A549 treated with GW870086 at 1 μM for 4 hours (cell line): ENCODE results near the gene ABCA3. TPM values are rescaled to one million over a fixed set of nuclear protein-coding genes. Genes with fewer than 3 reads are reported as not detected.

ENCODE experiments used
- total RNA-seq: library from RNA; stranded (reverse); fragments of 200-300 nt; extraction: Qiagen RNA extraction; gene quantifications from 5 replicates; pipeline ENCODE4 v1.2.3, GENCODE V29; 2022; ENCODE audit warnings: low read depth

The ABCA3 gene
- total RNA-seq = 15.9 to 20.5 TPM (median 20.2 TPM) in 5 replicates

GRCh38 chr16:2340564-2341455 lies at the start of gene ABCA3:
ABCA3 (minus strand) TSS chr16:2340728; CDS start chr16:2326466, 14,262 bp downstream.

GRCh38 chr16:2267913-2268666 lies 72.4 kb downstream of the ABCA3 start, which contains the start of gene RNPS1:
RNPS1 (minus strand) TSS chr16:2268126; CDS start chr16:2264643, 3,483 bp downstream.

GRCh38 chr16:2251296-2252111 lies 89.0 kb downstream of the ABCA3 start, which contains the start of gene ECI1:
ECI1 (minus strand) TSS chr16:2251587; CDS start chr16:2251566, 21 bp downstream.

GRCh38 chr16:2236337-2237101 lies 104.0 kb downstream of the ABCA3 start, which contains the start of gene DNASE1L2:
DNASE1L2 (plus strand) TSS chr16:2236444; CDS start chr16:2236817, 373 bp downstream.

Other genes starting within 250 kb of the ABCA3 start
- gene PKD1, start 204.8 kb downstream of the ABCA3 start, total RNA-seq = 36.9 to 55.8 TPM (median 48.0 TPM) in 5 replicates
- 2.4 to 4.9 TPM (median 2.9 TPM) in 5 replicates for gene RAB26, start 192.1 kb downstream of the ABCA3 start, total RNA-seq
- gene TRAF7, start 184.9 kb downstream of the ABCA3 start, total RNA-seq = 37.1 to 58.7 TPM (median 50.7 TPM) in 5 replicates
- 0.35 to 0.55 TPM (median 0.45 TPM) in 5 replicates for gene CASKIN1, start 144.1 kb downstream of the ABCA3 start, total RNA-seq
- gene MLST8, start 135.3 kb downstream of the ABCA3 start, total RNA-seq = 38.1 to 52.1 TPM (median 49.1 TPM) in 5 replicates
- gene BRICD5, start 129.9 kb downstream of the ABCA3 start, total RNA-seq = 3.6 to 6.2 TPM (median 5.0 TPM) in 5 replicates
- 18.4 to 32.7 TPM (median 32.3 TPM) in 5 replicates for gene PGP, start 125.9 kb downstream of the ABCA3 start, total RNA-seq
- 15.7 to 26.0 TPM (median 24.9 TPM) in 5 replicates for gene E4F1, start 117.1 kb downstream of the ABCA3 start, total RNA-seq
- 0.80 to 1.7 TPM (median 1.6 TPM) in 5 replicates for gene DNASE1L2, start 104.3 kb downstream of the ABCA3 start, total RNA-seq
- 47.7 to 92.0 TPM (median 91.2 TPM) in 5 replicates for gene ECI1, start 89.1 kb downstream of the ABCA3 start, total RNA-seq
- gene RNPS1, start 72.6 kb downstream of the ABCA3 start, total RNA-seq = 248 to 285 TPM (median 258 TPM) in 5 replicates
- gene CCNF, start 88.7 kb upstream of the ABCA3 start, total RNA-seq = 18.2 to 24.3 TPM (median 22.2 TPM) in 5 replicates
- 15.6 to 20.9 TPM (median 19.0 TPM) in 5 replicates for gene TEDC2, start 119.4 kb upstream of the ABCA3 start, total RNA-seq
- 0.07 TPM in 1 of 5 replicates, not detected in the others for gene NTN3, start 130.6 kb upstream of the ABCA3 start, total RNA-seq
- gene TBC1D24, start 134.4 kb upstream of the ABCA3 start, total RNA-seq = 5.7 to 8.7 TPM (median 7.5 TPM) in 5 replicates
- gene ATP6V0C, start 173.2 kb upstream of the ABCA3 start, total RNA-seq = 158 to 311 TPM (median 226 TPM) in 5 replicates
- gene AMDHD2, start 179.6 kb upstream of the ABCA3 start, total RNA-seq = 13.7 to 26.4 TPM (median 23.1 TPM) in 5 replicates
- 0.12 TPM in 1 of 5 replicates, not detected in the others for gene CEMP1, start 190.7 kb upstream of the ABCA3 start, total RNA-seq
- 16.1 to 23.2 TPM (median 21.5 TPM) in 5 replicates for gene PDPK1, start 197.3 kb upstream of the ABCA3 start, total RNA-seq